Sigmoid colon (tissue), 7 donors: Measurements from ENCODE around the gene KRTAP3-2. TPM values are rescaled to one million over a fixed set of nuclear protein-coding genes. Genes with fewer than 3 reads are reported as not detected.

ENCODE experiments used
- DNase-seq: peaks from one replicate; pipeline ENCODE4 v3.0.0-alpha.2; 2019
- H3K27ac ChIP-seq, 4 donors: fragments of 200-600 bp; sonication (generic); one replicate each; pipeline ENCODE4 v1.5.1; 2016 to 2019; ENCODE audit warnings: mild to moderate bottlenecking in 1 of 4
- H3K27me3 ChIP-seq, 3 donors: fragments of 200-600 bp; sonication (generic); one replicate each; pipeline ENCODE4 v1.5.1; 2019; ENCODE audit warnings: mild to moderate bottlenecking in 1 of 3
- H3K36me3 ChIP-seq, 4 donors: fragments of 200-600 bp; sonication (generic); one replicate each; pipeline ENCODE4 v1.5.1; 2016 to 2019
- H3K4me1 ChIP-seq, 4 donors: fragments of 200-600 bp; sonication (generic); one replicate each; pipeline ENCODE4 v1.5.1; 2017 to 2019
- H3K4me3 ChIP-seq, 4 donors: fragments of 200-600 bp; sonication (generic); one replicate each; pipeline ENCODE4 v1.5.1; 2017 to 2019; ENCODE audit warnings: mild to moderate bottlenecking in 2 of 4, moderate library complexity in 1 of 4
- H3K9me3 ChIP-seq, 4 donors: fragments of 200-600 bp in 3 of 4; sonication (generic) in 3 of 4; one replicate each; pipeline versions ENCODE4 v1.5.1 to v1.6.1; 2013 to 2019
- EP300 ChIP-seq, 4 donors: sonication (generic); formaldehyde crosslinking; IDR thresholded peaks; one replicate each; pipeline ENCODE4 v1.6.1; 2017; ENCODE audit warnings: antibody characterized with exemption in 4 of 4
- POLR2A ChIP-seq, 2 donors: fragments of 450-650 bp; IDR thresholded peaks; one replicate each; pipeline ENCODE4 v1.6.1; 2016; ENCODE audit warnings: antibody characterized with exemption in 2 of 2, mild to moderate bottlenecking in 2 of 2, moderate library complexity in 2 of 2
- POLR2AphosphoS5 ChIP-seq, 4 donors: sonication (generic); formaldehyde crosslinking; IDR thresholded peaks; one replicate each; pipeline ENCODE4 v1.6.1; 2017; ENCODE audit warnings: antibody characterized with exemption in 4 of 4
- WGBS, 2 donors: extraction: QIAGEN DNeasy Blood & Tissue Kit; methylation state at CpG; one replicate each; pipeline ENCODE4 v1.1.7; 2013; 5-methylcytosine and 5-hydroxymethylcytosine counted together
- intact Hi-C: fragments of 100-400 bp; cut with DNase I; formaldehyde crosslinking; loops from one replicate; pipeline ENCODE4 v1.15.1; 2023
- polyA plus RNA-seq, 3 donors: library from polyadenylated mRNA; stranded (reverse); fragments of 200-250 nt; gene quantifications; one replicate each; pipeline ENCODE4 v1.2.3, GENCODE V29; 2013
- small RNA-seq, 3 donors: library from RNA; depleted of rRNA; stranded (forward); fragments of <200 nt; gene quantifications; one replicate each; pipeline ENCODE3, GENCODE V24; 2016
- total RNA-seq, 4 donors: library from RNA; depleted of rRNA; stranded (reverse); fragments of >200 nt; gene quantifications; one replicate each; pipeline ENCODE4 v1.1.0, GENCODE V29; 2016
- TF ChIP-seq, protein P1 (sequence below), 4 experiments: fragments of 450-650 bp in 3 of 4; fragments of 200-600 bp in 1 of 4; IDR thresholded peaks; one replicate each; pipeline ENCODE4 v1.5.1; 2016 to 2019; ENCODE audit warnings: antibody characterized with exemption in 4 of 4, mild to moderate bottlenecking in 3 of 4, moderate library complexity in 2 of 4
- donor health status: healthy with polysubstance abuse.
- donor health status: Bipolar disorder and iron deficiency.
- donor health status: healthy.

The KRTAP3-2 gene
- total and polyA plus RNA-seq, 7 donors = not detected

DNA sequence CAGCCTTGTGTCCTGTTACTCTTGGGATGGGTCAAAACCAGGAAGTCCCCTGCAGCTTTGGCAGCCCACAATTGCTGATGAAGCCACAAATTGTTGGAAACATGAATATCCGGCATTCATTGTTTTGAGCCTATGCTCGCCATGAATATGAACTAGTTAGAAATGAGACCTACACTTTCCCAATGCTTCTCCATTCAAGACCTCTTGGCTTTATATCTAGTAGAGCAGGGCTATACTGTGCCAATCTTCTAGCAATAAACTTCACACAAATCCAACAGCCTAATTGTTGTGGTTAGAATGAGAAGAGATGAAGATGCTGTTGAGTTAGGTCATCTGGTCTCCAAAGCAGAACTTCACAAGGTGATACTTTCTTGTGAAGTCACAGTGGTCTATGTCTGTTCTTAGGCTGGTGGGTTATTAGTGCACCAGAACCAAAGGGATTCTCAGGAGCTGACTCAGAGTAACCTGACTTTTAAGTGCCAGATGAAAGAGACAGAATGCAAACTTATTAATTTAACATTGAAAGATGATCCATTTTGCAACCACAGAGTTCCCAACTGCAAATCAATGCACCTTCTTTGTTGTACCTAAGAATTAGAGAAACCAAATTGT, 48.6 kb downstream of the KRTAP3-2 start:
- H3K36me3 ChIP-seq = no peaks in the 10 kb centered on the region
- WGBS, 2 donors = 96 to 97% methylated on average over 2 of the region's 2 CpGs
- intact Hi-C loops = no loop called here

GRCh38 chr17:40950176-40950575, 49.5 kb downstream of the KRTAP3-2 start:
- Histone ChIP-seq H3K27ac (no peak overlapping the region), H3K4me1 (no peaks in the 10 kb centered on the region), H3K36me3 (no peaks in the 10 kb centered on the region), H3K27me3 (peaks cover 0 to 21% (median 6%) of the 10 kb centered on the region in 3 donors), H3K9me3 (no peaks in the 10 kb centered on the region), H3K4me3 (no peak overlapping the region)
- intact Hi-C loops = no loop called here
- TF ChIP-seq POLR2A (IDR thresholded peaks at IDR 0.05) (no peak), POLR2AphosphoS5 (IDR thresholded peaks at IDR 0.05) (no peak), EP300 (IDR thresholded peaks at IDR 0.05) (no peak)
- TF ChIP-seq, protein P1, sequence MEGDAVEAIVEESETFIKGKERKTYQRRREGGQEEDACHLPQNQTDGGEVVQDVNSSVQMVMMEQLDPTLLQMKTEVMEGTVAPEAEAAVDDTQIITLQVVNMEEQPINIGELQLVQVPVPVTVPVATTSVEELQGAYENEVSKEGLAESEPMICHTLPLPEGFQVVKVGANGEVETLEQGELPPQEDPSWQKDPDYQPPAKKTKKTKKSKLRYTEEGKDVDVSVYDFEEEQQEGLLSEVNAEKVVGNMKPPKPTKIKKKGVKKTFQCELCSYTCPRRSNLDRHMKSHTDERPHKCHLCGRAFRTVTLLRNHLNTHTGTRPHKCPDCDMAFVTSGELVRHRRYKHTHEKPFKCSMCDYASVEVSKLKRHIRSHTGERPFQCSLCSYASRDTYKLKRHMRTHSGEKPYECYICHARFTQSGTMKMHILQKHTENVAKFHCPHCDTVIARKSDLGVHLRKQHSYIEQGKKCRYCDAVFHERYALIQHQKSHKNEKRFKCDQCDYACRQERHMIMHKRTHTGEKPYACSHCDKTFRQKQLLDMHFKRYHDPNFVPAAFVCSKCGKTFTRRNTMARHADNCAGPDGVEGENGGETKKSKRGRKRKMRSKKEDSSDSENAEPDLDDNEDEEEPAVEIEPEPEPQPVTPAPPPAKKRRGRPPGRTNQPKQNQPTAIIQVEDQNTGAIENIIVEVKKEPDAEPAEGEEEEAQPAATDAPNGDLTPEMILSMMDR (IDR thresholded peaks at IDR 0.05) = no peak
- 67 to 83% methylated on average over 7 of the region's 7 CpGs for WGBS, 2 donors
- DNase-seq = no peak

More for the DNA sequence above, 48.6 kb downstream of the KRTAP3-2 start:
- DNase-seq = no peak
- peaks cover 0 to 21% (median 6%) of the 10 kb centered on the region in 3 donors for H3K27me3 ChIP-seq
- TF ChIP-seq POLR2A (IDR thresholded peaks at IDR 0.05) (no peak), POLR2AphosphoS5 (IDR thresholded peaks at IDR 0.05) (no peak), EP300 (IDR thresholded peaks at IDR 0.05) (no peak)
- TF ChIP-seq, protein P1 (IDR thresholded peaks at IDR 0.05) = no peak
- H3K4me3 ChIP-seq = no peak overlapping the region
- H3K4me1 ChIP-seq = no peaks in the 10 kb centered on the region
- no peak overlapping the region for H3K27ac ChIP-seq
- H3K9me3 ChIP-seq = no peaks in the 10 kb centered on the region

DNA sequence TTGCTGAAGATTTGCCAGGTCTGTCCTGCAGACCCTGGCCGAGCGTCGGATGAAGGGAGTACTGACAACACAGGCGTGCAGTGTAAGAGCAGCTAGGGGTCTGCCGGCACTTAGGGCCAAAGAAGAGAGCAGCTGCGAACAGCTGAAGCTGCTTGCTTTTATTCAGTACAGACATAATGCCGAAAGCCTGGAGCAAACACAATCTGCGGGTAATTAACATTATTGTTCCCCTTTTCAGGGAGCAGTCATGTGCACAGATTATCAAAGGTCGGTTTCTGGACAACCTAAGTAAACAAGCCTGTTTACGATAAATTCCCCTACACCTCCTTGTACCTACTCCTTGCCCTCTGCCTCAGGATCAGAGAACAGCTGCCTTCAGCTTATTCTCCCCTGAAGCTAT, 50.3 kb downstream of the KRTAP3-2 start:
- Histone ChIP-seq H3K27ac (no peak overlapping the region), H3K27me3 (peaks cover 0 to 21% (median 6%) of the 10 kb centered on the region in 3 donors), H3K9me3 (no peaks in the 10 kb centered on the region), H3K4me1 (no peaks in the 10 kb centered on the region), H3K36me3 (no peaks in the 10 kb centered on the region), H3K4me3 (no peak overlapping the region)
- 10 to 31% methylated on average over 10 of the region's 10 CpGs for WGBS, 2 donors
- intact Hi-C loops = no loop called here
- no peak for TF ChIP-seq EP300 (IDR thresholded peaks at IDR 0.05)
- TF ChIP-seq POLR2A (IDR thresholded peaks at IDR 0.05) = no peak
- TF ChIP-seq POLR2AphosphoS5 (IDR thresholded peaks at IDR 0.05) = no peak
- TF ChIP-seq, protein P1 (IDR thresholded peaks at IDR 0.05) = no peak
- no peak for DNase-seq

Small RNA genes lying within 50 kb of the gene (small RNA-seq; reads per million reads assigned to genes)
- gene KRTAP3-4P = 0 reads per million in 3 donors

Other genes starting within 250 kb of the KRTAP3-2 start
Only the 30 nearest of the 37 such genes appear.
- not detected for gene KRT28, start 199.9 kb downstream of the KRTAP3-2 start, total RNA-seq
- gene KRT28, start 199.9 kb downstream of the KRTAP3-2 start, polyA plus RNA-seq = not detected
- 10 to 100 TPM in 1 of 4 donors, 1 to 10 TPM in 2, under 1 TPM in 1; 0.83 to 26.0 (median 6.7) TPM for gene KRT10, start 177.3 kb downstream of the KRTAP3-2 start, total RNA-seq
- gene KRT10, start 177.3 kb downstream of the KRTAP3-2 start, polyA plus RNA-seq = 10 to 100 TPM; 14.6 to 42.0 (median 32.4) TPM
- gene KRT12, start 132.7 kb downstream of the KRTAP3-2 start, total RNA-seq = not detected
- 1 to 10 TPM; 1.2 to 1.8 (median 1.3) TPM for gene KRT12, start 132.7 kb downstream of the KRTAP3-2 start, polyA plus RNA-seq
- gene KRT20, start 114.7 kb downstream of the KRTAP3-2 start, total RNA-seq = 1 to 10 TPM in 2 of 4 donors, not detected in 2; 1.4 to 2.1 TPM
- gene KRT20, start 114.7 kb downstream of the KRTAP3-2 start, polyA plus RNA-seq = 1,000 to 10,000 TPM; 1,034 to 2,181 (median 1,227) TPM
- under 1 TPM in 1 of 4 donors, not detected in 3; 0.27 TPM for gene KRT23, start 62.3 kb downstream of the KRTAP3-2 start, total RNA-seq
- gene KRT23, start 62.3 kb downstream of the KRTAP3-2 start, polyA plus RNA-seq = 1 to 10 TPM in 1 of 3 donors, under 1 TPM in 2; 0.35 to 3.7 (median 0.60) TPM
- gene KRT39, start 33.0 kb downstream of the KRTAP3-2 start, total RNA-seq = not detected
- under 1 TPM in 1 of 3 donors, not detected in 2; 0.07 TPM for gene KRT39, start 33.0 kb downstream of the KRTAP3-2 start, polyA plus RNA-seq
- gene KRT40, start 15.6 kb downstream of the KRTAP3-2 start, total RNA-seq = not detected
- gene KRT40, start 15.6 kb downstream of the KRTAP3-2 start, polyA plus RNA-seq = under 1 TPM in 2 of 3 donors, not detected in 1; 0.16 to 0.60 TPM
- not detected for gene KRTAP3-3, start 5.7 kb downstream of the KRTAP3-2 start, total RNA-seq
- gene KRTAP3-3, start 5.7 kb downstream of the KRTAP3-2 start, polyA plus RNA-seq = not detected
- not detected for gene KRTAP3-1, start 9.2 kb upstream of the KRTAP3-2 start, total RNA-seq
- gene KRTAP3-1, start 9.2 kb upstream of the KRTAP3-2 start, polyA plus RNA-seq = not detected
- not detected for gene KRTAP1-5, start 27.3 kb upstream of the KRTAP3-2 start, total RNA-seq
- gene KRTAP1-5, start 27.3 kb upstream of the KRTAP3-2 start, polyA plus RNA-seq = not detected
- not detected for gene KRTAP1-4, start 30.3 kb upstream of the KRTAP3-2 start, total RNA-seq
- gene KRTAP1-4, start 30.3 kb upstream of the KRTAP3-2 start, polyA plus RNA-seq = not detected
- gene KRTAP1-3, start 35.0 kb upstream of the KRTAP3-2 start, total RNA-seq = not detected
- gene KRTAP1-3, start 35.0 kb upstream of the KRTAP3-2 start, polyA plus RNA-seq = not detected
- gene KRTAP1-1, start 41.5 kb upstream of the KRTAP3-2 start, total RNA-seq = not detected
- not detected for gene KRTAP1-1, start 41.5 kb upstream of the KRTAP3-2 start, polyA plus RNA-seq
- gene KRTAP2-1, start 47.4 kb upstream of the KRTAP3-2 start, total RNA-seq = not detected
- gene KRTAP2-1, start 47.4 kb upstream of the KRTAP3-2 start, polyA plus RNA-seq = not detected
- gene KRTAP2-2, start 55.3 kb upstream of the KRTAP3-2 start, total RNA-seq = not detected
- not detected for gene KRTAP2-2, start 55.3 kb upstream of the KRTAP3-2 start, polyA plus RNA-seq
- gene KRTAP2-3, start 60.2 kb upstream of the KRTAP3-2 start, total RNA-seq = not detected
- not detected for gene KRTAP2-3, start 60.2 kb upstream of the KRTAP3-2 start, polyA plus RNA-seq
- gene KRTAP2-4, start 66.0 kb upstream of the KRTAP3-2 start, total RNA-seq = not detected
- not detected for gene KRTAP2-4, start 66.0 kb upstream of the KRTAP3-2 start, polyA plus RNA-seq
- gene KRTAP4-7, start 84.2 kb upstream of the KRTAP3-2 start, total RNA-seq = not detected
- not detected for gene KRTAP4-7, start 84.2 kb upstream of the KRTAP3-2 start, polyA plus RNA-seq
- gene KRTAP4-8, start 98.2 kb upstream of the KRTAP3-2 start, total RNA-seq = not detected
- not detected for gene KRTAP4-8, start 98.2 kb upstream of the KRTAP3-2 start, polyA plus RNA-seq
- gene KRTAP4-16, start 102.3 kb upstream of the KRTAP3-2 start, total RNA-seq = not detected
- gene KRTAP4-16, start 102.3 kb upstream of the KRTAP3-2 start, polyA plus RNA-seq = not detected
- gene KRTAP4-9, start 105.5 kb upstream of the KRTAP3-2 start, total RNA-seq = not detected
- gene KRTAP4-9, start 105.5 kb upstream of the KRTAP3-2 start, polyA plus RNA-seq = not detected
- gene KRTAP4-11, start 118.5 kb upstream of the KRTAP3-2 start, total RNA-seq = not detected
- not detected for gene KRTAP4-11, start 118.5 kb upstream of the KRTAP3-2 start, polyA plus RNA-seq
- gene KRTAP4-12, start 124.3 kb upstream of the KRTAP3-2 start, total RNA-seq = not detected
- not detected for gene KRTAP4-12, start 124.3 kb upstream of the KRTAP3-2 start, polyA plus RNA-seq
- gene KRTAP4-6, start 140.6 kb upstream of the KRTAP3-2 start, total RNA-seq = not detected
- gene KRTAP4-6, start 140.6 kb upstream of the KRTAP3-2 start, polyA plus RNA-seq = not detected
- not detected for gene KRTAP4-5, start 149.9 kb upstream of the KRTAP3-2 start, total RNA-seq
- gene KRTAP4-5, start 149.9 kb upstream of the KRTAP3-2 start, polyA plus RNA-seq = not detected
- not detected for gene KRTAP4-4, start 160.8 kb upstream of the KRTAP3-2 start, total RNA-seq
- gene KRTAP4-4, start 160.8 kb upstream of the KRTAP3-2 start, polyA plus RNA-seq = not detected
- gene KRTAP4-3, start 168.3 kb upstream of the KRTAP3-2 start, total RNA-seq = not detected
- gene KRTAP4-3, start 168.3 kb upstream of the KRTAP3-2 start, polyA plus RNA-seq = not detected
- not detected for gene KRTAP4-2, start 178.3 kb upstream of the KRTAP3-2 start, total RNA-seq
- gene KRTAP4-2, start 178.3 kb upstream of the KRTAP3-2 start, polyA plus RNA-seq = not detected
- not detected for gene KRTAP4-1, start 185.0 kb upstream of the KRTAP3-2 start, total RNA-seq
- 1 to 10 TPM in 1 of 3 donors, not detected in 2; 1.4 TPM for gene KRTAP4-1, start 185.0 kb upstream of the KRTAP3-2 start, polyA plus RNA-seq
- gene KRTAP9-1, start 190.0 kb upstream of the KRTAP3-2 start, total RNA-seq = not detected
- not detected for gene KRTAP9-1, start 190.0 kb upstream of the KRTAP3-2 start, polyA plus RNA-seq